H4 (cell line): ENCODE data around the gene HOXD13. TPM values are rescaled to one million over a fixed set of nuclear protein-coding genes. Genes with fewer than 3 reads are reported as not detected.

Experiments used
- DNase-seq: peaks from one replicate; pipeline ENCODE4 v3.0.0-alpha.2; 2015; ENCODE audit warnings: low spot score
- total RNA-seq: library from RNA; depleted of rRNA; stranded (reverse); fragments of >200 nt; shearing (Covaris generic); gene quantifications from 2 replicates; pipeline ENCODE4 v1.2.3, GENCODE V29; 2014

Gene HOXD13
- total RNA-seq, 1 experiment from 2014 or later: 4.8 TPM

DNA sequence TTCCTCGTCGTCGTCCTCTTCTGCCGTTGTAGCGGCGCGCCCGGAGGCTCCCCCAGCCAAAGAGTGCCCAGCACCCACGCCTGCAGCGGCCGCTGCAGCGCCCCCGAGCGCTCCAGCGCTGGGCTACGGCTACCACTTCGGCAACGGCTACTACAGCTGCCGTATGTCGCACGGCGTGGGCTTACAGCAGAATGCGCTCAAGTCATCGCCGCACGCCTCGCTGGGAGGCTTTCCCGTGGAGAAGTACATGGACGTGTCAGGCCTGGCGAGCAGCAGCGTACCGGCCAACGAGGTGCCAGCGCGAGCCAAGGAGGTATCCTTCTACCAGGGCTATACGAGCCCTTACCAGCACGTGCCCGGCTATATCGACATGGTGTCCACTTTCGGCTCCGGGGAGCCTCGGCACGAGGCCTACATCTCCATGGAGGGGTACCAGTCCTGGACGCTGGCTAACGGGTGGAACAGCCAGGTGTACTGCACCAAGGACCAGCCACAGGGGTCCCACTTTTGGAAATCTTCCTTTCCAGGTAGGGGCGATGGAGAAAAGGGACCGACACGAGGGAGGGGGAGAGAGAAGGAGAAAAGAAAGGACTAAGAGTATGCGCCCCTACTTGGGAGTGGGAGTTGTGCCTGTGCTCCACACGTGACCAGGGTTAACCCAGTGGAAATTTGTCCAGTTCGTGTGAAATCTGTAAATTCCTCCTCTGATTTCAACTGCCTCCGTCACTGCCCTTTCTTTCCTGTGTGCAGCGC, 800 bp downstream of the HOXD13 start:
- peak; percentile 30 for DNase-seq

DNA sequence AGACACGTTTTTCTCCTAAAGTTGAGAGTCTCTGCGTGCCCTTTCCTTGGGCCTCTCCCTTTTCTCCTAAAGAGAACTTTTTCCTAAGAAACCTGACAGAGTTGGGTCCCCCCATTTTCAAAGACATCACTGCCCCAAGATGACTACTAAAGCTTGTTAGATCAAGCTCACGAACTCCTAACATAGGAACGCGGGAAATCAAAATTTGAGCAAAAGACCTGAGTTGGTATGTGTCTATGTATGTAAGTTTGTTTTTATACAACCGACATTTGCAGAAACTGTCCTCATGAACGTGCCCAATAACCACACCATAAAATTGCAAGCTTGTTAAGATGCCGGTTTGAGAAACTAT, 1.4 kb downstream of the HOXD13 start:
- DNase-seq: no peak

DNA sequence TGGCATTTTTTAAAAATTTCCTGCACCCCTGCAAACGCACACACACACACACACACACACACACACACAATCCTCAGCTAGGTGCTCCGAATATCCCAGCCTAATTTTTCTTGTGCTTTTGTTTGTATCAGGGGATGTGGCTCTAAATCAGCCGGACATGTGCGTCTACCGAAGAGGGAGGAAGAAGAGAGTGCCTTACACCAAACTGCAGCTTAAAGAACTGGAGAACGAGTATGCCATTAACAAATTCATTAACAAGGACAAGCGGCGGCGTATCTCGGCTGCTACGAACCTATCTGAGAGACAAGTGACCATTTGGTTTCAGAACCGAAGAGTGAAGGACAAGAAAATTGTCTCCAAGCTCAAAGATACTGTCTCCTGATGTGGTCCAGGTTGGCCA, 1.8 kb downstream of the HOXD13 start:
- no peak for DNase-seq

DNA sequence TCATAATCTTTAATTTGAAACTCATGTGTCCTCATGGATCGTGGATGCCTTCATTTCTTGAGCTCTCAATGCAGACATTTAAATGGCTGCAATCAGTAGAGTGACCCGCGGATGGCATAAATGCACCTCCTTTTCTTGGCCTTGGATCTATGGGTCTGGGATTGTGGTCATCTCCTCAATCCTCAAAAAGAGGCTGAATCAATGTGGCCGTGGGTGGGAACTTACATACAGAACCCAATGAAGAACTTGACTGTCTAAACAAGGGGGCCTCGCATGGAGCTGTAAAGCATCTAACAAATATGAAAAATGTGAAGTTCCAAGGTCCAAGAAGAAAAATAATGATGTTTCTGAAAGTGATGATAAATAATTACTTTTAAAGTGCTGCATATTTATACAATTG, 2.9 kb downstream of the HOXD13 start:
- no peak for DNase-seq

DNA sequence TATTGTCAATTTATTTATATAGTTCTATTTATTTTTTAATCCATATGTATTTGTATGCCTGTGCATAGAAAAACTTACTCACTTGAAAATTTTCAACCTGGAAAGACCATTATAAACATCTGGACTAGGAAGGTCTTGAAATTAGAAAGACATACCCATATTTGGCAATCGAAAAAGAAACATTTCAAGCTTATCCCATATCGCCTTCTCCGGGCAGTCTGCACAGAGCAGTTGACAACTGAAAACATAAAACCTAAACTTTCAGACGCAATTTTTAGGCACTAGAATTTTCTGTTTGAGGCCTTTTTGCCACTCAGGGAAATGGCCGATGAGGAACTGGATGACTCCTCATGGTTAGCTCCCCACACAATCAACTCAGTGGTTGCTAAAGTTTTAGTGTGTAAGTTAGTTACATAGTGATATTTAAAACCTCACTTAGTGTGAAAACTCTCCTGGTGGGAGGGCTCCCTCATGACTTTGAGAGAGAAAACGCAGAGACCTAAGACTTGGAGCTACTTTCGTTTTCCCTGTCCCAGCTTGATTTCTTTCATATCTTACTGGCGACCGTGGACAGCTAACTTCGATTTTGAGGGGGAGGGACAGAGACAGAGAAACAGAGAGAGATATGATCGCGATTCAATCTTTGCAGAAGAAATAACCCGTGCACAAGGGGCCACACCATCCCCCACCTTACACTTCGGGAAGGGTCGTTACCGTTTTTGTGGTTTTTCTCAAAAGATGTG, 3.9 kb downstream of the HOXD13 start:
- peak; percentile 48 for DNase-seq

DNA sequence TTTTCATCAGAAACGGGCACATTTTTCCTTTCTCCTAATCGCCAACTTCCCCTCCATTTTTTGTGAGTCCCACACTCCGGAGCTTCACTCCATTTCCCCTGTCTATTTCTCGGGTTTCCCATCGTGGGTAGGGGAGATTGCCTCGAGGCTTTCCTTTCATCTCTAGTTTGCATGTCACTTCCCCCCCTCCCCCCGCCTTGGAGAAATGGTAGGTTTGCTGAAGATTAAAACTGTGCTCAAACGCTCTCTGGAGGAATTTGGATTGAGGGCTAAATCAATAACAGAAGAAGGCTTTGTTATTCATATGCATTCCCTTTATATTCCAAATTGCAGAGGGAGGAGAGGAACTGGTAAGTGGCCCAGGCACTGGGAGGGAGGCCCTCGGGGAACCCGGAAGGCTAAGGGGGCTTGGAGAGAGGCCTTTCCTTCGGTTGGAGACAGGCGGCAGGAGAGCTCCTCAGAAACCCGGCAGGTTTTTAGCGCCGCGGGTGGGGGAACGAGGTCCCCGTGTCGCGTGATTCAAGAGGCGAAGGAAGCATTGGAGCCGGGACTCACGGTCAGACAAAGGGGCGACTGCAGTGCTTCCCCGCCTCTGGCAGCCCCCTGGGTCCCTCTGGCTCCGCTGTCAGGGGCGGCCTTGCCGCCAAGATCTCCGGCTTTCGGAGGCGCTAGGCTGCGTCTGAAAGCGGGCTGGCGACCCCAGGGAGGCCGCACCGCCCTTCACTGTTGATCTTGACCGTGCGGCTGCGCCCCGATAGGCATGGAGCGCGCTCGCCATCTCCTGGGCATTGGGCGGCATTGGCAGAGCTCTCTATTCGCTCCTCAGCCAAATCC, 4.7 kb downstream of the HOXD13 start:
- DNase-seq: peak; percentile 82

DNA sequence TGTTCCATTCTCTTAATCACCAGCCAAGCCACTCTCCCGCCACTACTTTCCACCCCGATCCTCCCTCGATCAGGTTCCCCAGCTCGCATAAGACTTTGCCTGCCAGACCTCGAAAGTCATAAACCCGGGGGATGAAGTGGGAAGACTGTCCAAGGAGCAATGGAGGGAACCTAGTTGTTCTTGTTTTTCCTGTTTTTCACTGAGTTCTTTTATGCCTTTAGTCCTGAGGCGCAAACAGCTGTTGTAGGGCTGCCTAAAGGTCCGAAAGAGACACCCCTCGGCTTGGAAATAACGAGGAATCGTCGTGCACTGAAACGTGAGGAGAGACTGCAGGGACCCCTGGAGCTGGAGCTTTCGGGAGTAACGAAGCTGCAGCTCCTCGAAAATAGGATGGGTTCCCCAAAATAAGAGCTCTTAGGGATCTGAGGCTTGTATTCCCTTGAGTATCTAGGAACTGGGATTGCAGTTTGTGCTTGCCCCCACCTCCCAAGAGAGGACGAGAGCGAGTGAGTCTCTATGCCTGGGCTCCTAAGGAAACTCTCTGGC, 5.4 kb downstream of the HOXD13 start:
- DNase-seq: no peak

DNA sequence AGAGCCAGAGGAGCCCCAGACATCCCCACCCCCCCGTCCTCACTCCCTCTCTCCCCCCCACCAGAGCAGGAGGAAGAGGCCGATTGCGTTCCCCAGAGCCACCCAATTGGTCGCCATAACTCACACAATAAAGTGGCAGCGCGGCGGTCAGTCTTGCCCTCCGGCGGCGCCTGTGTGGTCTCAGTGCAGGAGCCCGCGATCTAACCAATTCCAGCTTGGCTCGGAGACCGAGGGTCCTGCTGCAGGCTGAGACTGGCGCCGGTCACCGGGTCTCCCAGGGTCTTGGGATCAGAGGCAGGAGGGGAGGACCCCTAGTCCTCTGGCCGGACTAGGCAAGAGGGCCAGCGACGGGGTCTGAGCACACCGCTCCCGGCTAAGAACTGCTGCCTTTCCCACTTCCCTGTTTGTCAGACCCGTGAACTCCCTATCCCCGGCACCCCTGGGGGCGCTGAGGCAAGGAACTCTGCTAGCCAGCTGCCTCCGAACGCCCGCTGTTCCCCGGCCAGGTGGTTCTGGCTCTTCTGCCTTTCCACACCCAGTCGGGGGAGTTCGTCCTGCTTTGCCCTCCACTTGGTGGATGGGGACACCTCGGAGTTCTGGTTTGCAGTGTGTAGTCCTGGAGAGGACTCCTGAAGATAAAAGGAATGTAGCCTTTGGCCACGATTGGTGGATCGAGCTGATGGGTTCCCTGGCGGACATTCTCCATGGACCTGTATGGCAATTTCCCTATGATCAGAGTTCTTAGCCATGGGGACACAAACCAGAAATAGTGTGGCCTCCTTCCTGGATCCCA, 6.0 kb downstream of the HOXD13 start:
- no peak for DNase-seq

DNA sequence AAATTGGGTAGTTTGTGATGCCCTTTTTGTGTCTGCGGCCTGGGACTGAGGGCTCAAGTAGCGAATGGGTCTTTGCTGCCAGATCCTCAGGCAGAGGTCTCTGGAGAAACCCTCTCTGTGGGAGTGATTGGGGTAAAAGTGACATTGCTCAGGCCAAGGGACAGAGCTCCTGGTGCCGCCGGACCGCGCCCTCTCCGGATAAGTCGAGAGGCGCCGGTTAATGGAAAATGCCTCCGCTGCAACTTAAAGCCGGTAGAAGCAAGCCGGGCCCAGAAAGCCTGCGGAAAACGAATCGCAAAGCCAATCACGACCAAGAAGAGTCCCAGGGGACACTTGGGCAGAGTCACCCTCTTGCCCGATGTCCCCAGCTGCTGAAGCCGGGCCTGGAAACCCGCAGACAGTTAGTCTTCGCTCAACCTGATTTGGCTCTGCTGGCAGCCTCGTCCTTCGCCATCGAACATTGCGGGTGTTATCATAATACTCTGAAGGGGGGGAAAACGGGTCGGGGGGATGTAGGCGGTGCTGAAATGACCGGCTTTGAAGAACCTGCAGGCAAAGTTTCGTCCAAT, 6.7 kb downstream of the HOXD13 start:
- no peak for DNase-seq

DNA sequence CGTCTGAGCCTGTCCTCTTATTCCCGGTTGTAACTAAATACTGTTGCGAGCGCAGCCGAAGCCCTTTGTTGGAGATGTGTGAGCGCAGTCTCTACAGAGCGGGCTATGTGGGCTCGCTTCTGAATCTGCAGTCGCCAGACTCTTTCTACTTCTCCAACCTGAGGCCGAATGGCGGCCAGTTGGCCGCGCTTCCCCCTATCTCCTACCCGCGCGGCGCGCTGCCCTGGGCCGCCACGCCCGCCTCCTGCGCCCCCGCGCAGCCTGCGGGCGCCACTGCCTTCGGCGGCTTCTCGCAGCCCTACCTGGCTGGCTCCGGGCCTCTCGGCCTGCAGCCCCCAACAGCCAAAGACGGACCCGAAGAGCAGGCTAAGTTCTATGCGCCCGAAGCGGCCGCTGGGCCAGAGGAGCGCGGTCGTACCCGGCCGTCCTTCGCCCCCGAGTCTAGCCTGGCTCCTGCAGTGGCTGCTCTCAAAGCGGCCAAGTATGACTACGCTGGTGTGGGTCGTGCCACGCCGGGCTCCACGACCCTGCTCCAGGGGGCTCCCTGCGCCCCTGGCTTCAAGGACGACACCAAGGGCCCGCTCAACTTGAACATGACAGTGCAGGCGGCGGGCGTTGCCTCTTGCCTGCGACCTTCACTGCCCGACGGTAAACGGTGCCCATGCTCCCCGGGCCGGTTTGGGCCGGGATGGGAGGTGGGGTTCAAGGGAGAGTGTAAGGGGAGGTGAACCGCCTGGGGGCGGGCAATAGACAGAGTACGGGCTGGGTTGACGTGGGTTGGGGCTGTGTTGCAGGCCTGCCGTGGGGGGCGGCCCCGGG, 7.4 kb downstream of the HOXD13 start, which contains the start of gene HOXD12:
HOXD12 (plus strand) TSS at position 68 of the 819 bp plus-strand sequence; CDS start at position 75, 7 bp downstream.
- DNase-seq: no peak

DNA sequence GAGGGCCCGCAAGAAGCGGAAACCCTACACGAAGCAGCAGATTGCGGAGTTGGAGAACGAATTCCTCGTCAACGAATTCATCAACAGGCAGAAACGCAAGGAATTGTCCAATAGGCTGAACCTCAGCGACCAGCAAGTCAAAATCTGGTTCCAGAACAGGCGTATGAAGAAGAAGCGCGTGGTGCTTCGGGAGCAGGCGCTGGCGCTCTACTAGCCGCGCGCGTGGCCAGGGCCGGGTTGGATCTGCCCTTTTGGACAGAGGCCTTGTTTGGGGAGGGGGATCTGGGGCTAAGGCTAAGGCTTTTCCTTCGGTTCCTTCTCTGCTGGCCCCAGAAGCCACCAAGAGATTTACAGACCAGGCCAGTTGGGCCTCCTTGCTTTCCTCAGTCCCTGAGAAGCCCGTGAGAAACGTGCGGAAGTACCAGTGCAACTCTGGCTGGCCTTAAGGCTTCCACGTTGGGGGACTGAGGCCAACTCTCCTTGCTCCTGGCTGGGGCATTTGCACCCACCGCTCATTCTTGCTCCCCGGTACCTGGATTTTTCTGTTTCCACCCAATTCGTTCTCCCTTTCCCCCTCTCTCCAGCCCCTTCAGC, 8.1 kb downstream of the HOXD13 start:
- no peak for DNase-seq

DNA sequence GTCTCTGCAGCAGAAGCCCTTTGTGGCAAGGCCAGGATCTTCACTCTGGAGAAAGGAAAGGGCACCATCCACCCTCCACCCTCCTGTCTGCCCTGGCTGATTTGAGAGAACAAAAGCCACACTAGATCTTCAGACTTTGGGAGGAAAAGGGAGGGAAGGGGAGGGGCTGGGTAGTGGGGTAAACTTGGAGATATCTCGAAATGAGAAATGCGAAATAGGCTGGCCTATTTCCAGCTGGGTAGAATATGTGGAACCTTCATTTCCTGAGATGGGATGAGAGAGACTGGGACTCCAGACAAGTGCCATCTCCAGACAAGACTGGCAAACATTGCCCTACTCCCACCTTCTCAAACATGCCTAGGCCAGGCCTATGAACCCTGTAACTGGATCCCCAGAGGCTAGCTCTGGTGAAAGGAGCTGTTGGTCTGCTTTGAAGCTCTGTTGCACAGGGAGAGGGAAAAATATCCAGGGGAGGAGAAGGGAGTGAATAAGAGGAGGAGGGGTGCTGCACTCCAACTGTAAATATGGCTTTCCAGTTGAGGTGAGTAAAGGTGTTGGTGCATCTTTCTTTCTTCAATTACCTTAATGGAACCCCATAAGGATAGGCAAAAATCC, 8.8 kb downstream of the HOXD13 start:
- DNase-seq: no peak

DNA sequence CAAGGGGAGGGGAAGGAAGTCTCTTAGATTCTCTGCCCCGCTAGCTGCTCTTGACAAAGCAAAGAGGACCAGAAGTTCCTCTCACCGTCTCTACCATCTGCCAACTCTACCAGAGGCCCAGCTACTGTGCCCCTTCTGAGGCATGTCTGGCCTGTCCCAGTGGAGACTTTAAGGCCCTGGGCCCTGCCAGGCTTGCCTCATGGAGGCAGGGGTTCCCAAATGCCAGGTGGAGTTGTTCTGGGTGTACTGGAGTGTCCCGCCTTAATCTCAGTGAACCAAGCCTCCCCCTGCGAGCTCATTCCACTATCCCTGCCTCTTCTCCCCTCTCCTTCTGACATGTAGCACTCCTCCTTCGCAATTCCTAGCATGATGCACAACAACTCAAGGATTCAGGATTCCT, 9.3 kb downstream of the HOXD13 start:
- DNase-seq: no peak

DNA sequence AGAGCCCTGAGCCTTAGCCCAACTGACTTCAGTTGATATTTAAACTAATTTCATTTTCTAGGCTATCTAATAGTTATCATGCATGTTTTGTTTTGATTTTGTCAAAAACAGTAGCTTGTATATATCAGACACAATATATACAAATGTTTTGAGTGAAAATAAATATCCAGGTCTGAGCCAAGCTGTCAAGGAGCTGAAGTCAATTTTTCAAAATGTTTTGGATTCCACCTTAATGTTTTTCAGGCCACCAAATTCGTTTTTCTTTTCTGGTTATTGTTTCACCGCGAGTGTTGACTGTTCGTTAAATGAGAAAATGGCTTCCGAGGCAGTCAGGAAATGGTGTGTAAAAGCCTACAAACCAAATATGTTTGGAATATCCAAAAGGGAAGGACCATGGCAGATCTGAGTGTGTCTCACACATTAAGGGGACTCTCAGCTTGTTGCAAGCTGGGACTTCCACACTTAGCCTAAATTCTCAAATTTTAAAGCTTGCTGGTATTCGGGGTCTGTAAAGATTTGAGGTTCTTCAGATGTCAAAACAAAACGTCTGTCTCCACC, 9.9 kb downstream of the HOXD13 start:
- no peak for DNase-seq

DNA sequence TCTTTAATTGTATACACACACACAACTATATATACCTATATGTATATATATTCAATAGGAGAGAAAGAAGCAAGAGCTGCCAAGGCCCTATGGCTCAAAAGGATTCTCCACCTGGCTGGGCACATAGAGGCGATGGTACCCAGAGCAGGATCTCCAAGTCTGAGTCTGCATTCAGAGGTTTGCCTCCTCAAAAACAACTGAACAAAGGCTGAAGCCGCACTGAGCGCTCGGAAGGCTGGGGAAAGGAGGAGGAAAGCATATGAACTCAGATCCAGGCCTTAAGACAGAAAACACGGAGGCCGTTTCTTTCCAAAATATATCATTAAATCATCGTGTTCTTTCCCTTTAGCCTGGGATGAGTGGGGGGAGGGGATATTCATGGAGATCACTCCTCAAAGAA, 10.7 kb downstream of the HOXD13 start:
- no peak for DNase-seq

DNA sequence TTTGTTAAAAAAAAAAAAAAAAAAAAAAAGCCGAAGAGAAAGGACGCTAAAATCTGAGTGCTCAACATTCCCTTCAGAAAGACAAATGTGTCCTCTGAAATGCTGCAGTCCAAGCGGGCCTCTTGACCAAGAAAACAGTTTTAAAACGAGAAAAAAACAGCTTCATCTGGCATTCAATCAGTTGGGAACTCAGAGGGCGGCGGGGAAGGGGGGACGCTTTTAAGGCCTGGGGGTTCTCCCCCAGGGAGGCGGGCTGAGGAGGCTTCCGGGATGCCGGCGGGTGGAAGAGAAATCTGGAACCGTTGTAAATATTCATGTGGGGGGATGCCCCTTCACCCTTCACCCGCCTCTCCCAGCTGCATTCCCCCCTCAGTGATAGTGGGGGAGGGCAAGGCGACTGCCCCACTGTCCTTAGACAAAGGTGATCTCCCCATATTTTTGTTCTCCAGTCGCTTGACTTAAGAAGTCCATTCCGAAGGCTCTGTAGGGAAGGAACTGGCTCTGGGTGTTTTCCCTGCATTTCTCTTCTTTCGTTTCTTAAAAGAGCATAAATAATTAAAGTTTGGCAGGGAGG, 11.3 kb downstream of the HOXD13 start:
- DNase-seq: no peak

DNA sequence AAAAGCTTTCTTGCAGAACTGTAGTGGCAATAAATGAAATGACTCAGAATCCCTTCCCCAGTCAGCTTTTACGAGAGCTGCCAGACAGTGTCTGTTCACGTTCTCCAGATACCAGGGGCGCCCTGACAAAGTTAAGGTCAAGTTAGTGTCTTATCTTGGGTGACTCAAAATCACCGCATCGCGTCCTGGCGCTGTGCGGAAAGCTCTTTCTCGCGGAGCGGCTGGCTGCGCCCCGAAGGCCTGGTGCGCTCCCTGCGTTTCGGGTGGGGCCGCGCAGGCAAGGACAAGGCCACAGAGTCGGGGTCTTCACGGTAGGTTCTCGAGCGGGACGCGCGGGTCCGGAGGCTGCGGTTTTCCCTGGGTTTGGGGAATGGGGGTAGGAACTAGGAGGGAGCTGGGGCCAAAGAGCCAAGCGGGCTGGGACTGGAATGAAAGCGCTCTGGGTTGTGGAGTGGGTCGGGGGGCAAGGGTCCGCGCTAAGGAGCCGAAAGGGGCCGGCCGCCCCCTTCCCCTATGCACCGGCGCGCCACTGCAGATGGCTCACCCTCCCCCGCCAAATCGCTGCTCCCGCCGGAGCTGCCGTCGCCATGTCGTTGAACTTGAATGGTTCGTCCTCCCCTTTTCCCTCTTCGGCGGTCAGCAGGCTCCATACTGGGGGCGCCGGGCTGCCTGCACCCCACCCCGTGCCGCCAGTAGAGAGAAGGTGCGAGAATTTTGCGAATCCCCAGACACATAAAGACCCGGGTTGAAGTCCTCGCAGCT, 12.0 kb downstream of the HOXD13 start:
- DNase-seq: peak; percentile 42
